ENCODE data around the gene LORICRIN.

Gene LORICRIN

GRCh38 chr1:153231363-153231762 is 28.1 kb upstream of the LORICRIN start:
- ChIA-PET POLR2A (no interaction called here), CTCF (no interaction called here)
- DNase-seq (ENCODE audit: extremely low spot score): no peak

GRCh38 chr1:153231785-153232184 is 27.7 kb upstream of the LORICRIN start:
- no peak for DNase-seq (ENCODE audit: extremely low spot score)
- CTCF ChIA-PET: no interaction called here
- POLR2A ChIA-PET: no interaction called here
- TF ChIP-seq ZNF384 (IDR thresholded peaks at IDR 0.05): no peak
- no peak for TF ChIP-seq FOXK2 (IDR thresholded peaks at IDR 0.05)

More at GRCh38 chr1:153231363-153231762, 28.1 kb upstream of the LORICRIN start:
- TF ChIP-seq ARNT (IDR thresholded peaks at IDR 0.05) (no peak), BHLHE40 (IDR thresholded peaks at IDR 0.05; ENCODE audit: borderline replicate concordance) (no peak), ZNF384 (IDR thresholded peaks at IDR 0.05) (no peak), L3MBTL2 (conservative IDR thresholded peaks at IDR 0.05) (no peak), SP1 (IDR thresholded peaks at IDR 0.05) (no peak), FOXM1 (IDR thresholded peaks at IDR 0.05; ENCODE audit: borderline replicate concordance) (no peak), CTBP1 (IDR thresholded peaks at IDR 0.05; ENCODE audit: borderline replicate concordance) (no peak), LEF1 (IDR thresholded peaks at IDR 0.05; ENCODE audit: borderline replicate concordance) (no peak)
- TF ChIP-seq, protein P1, sequence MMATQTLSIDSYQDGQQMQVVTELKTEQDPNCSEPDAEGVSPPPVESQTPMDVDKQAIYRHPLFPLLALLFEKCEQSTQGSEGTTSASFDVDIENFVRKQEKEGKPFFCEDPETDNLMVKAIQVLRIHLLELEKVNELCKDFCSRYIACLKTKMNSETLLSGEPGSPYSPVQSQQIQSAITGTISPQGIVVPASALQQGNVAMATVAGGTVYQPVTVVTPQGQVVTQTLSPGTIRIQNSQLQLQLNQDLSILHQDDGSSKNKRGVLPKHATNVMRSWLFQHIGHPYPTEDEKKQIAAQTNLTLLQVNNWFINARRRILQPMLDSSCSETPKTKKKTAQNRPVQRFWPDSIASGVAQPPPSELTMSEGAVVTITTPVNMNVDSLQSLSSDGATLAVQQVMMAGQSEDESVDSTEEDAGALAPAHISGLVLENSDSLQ (IDR thresholded peaks at IDR 0.05): no peak

DNA sequence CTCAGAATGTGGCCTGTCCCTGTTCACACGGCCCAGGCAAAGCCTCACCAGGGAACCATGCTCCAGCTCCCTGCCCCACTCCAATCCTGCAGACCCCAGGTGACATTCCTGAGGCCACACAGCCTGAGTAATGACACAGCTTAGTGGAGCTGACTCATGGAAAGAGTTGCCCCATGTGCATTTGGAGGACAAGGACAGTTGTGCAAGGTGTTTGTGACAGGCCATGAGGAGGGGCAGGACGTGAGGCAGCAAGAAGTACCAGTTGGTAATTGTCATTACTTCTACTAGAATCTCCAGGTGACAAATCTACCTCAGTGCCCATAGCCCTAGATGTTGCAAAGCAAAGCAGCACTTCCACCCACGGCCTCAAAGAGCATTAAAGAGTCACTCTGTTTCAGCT is 26.9 kb upstream of the LORICRIN start:
- POLR2A ChIA-PET: no interaction called here
- no peak for DNase-seq (ENCODE audit: extremely low spot score)
- CTCF ChIA-PET: interaction anchor here (1.3 to 1.5 kb wide), 2 partner anchors 9 to 39 kb away, joined by 4 to 5 read pairs; no protein-coding TSS in a partner anchor
- TF ChIP-seq SUZ12 (IDR thresholded peaks at IDR 0.05): no peak
- no peak for TF ChIP-seq NFRKB (IDR thresholded peaks at IDR 0.05)
- TF ChIP-seq, protein P1 (IDR thresholded peaks at IDR 0.05): no peak
- no peak for TF ChIP-seq ELF4 (IDR thresholded peaks at IDR 0.05)
- TF ChIP-seq SP1 (IDR thresholded peaks at IDR 0.05): no peak
- no peak for TF ChIP-seq HDGF (IDR thresholded peaks at IDR 0.05; ENCODE audit: borderline replicate concordance)
- TF ChIP-seq FOXA1 (IDR thresholded peaks at IDR 0.05): no peak
- TF ChIP-seq LEF1 (IDR thresholded peaks at IDR 0.05; ENCODE audit: borderline replicate concordance): no peak
- TF ChIP-seq CTBP1 (IDR thresholded peaks at IDR 0.05; ENCODE audit: borderline replicate concordance): no peak
- no peak for TF ChIP-seq ZNF384 (IDR thresholded peaks at IDR 0.05)
- TF ChIP-seq BHLHE40 (IDR thresholded peaks at IDR 0.05; ENCODE audit: borderline replicate concordance): no peak
- TF ChIP-seq L3MBTL2 (conservative IDR thresholded peaks at IDR 0.05): no peak
- no peak for TF ChIP-seq FOXM1 (IDR thresholded peaks at IDR 0.05; ENCODE audit: borderline replicate concordance)
- no peak for TF ChIP-seq FOXK2 (IDR thresholded peaks at IDR 0.05)
- TF ChIP-seq ARNT (IDR thresholded peaks at IDR 0.05): no peak

DNA sequence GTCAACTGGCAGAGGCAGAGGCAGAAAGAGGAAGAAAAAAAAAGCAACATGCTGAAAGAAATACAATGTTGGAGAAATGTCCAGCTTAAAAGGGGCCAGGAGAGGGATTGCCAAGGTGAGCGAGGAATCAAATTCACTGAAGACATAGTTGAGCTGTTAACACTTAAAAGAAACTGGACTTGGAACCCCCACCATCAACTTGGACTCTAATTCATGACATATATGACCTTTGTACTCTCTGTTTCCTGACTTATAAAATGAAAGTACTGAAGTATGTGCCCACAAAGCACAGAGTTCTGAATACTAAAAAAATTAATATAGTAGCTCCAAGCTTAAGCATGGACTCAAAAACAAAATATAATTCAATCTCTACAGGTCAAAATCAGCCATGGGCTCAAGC is 26.0 kb upstream of the LORICRIN start:
- TF ChIP-seq TARDBP (IDR thresholded peaks at IDR 0.05) (no peak), FOXK2 (IDR thresholded peaks at IDR 0.05) (no peak), CTBP1 (IDR thresholded peaks at IDR 0.05; ENCODE audit: borderline replicate concordance) (no peak), NFRKB (IDR thresholded peaks at IDR 0.05) (no peak), FOXA1 (IDR thresholded peaks at IDR 0.05) (no peak), ZNF384 (IDR thresholded peaks at IDR 0.05) (no peak), SP1 (IDR thresholded peaks at IDR 0.05) (no peak), FOXM1 (IDR thresholded peaks at IDR 0.05; ENCODE audit: borderline replicate concordance) (no peak)
- TF ChIP-seq, protein P1 (IDR thresholded peaks at IDR 0.05): no peak
- ChIA-PET CTCF (interaction anchor here (1.1 to 1.5 kb wide), 3 partner anchors 10 to 120 kb away, joined by 3 to 5 read pairs (median 4); no protein-coding TSS in a partner anchor), POLR2A (no interaction called here)
- no peak for DNase-seq (ENCODE audit: extremely low spot score)

DNA sequence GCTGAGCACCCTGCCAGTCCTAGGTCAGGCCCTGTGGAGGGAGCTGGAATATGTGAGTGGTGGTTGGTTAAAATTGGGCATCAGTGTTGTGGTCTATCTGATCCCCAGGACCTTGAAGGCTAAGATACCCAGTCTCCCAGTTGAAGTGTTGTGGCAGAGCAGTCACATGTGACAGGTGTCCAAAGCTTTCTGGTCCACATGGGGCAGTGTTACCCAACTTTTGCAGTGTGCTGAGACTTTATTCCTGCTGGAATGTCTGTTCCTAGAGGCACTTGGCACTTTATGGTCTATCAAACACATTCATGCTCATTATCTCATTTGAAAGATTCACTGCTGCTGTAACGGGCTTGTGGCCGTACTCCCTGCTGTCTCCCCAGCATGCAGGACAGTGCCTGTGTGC is 21.0 kb upstream of the LORICRIN start:
- TF ChIP-seq NFRKB (IDR thresholded peaks at IDR 0.05) (no peak), L3MBTL2 (conservative IDR thresholded peaks at IDR 0.05) (no peak), HDGF (IDR thresholded peaks at IDR 0.05; ENCODE audit: borderline replicate concordance) (no peak), ZNF384 (IDR thresholded peaks at IDR 0.05) (no peak), SP1 (IDR thresholded peaks at IDR 0.05) (no peak), FOXK2 (IDR thresholded peaks at IDR 0.05) (no peak), CTBP1 (IDR thresholded peaks at IDR 0.05; ENCODE audit: borderline replicate concordance) (no peak), TARDBP (IDR thresholded peaks at IDR 0.05) (no peak), FOXM1 (IDR thresholded peaks at IDR 0.05; ENCODE audit: borderline replicate concordance) (no peak), LEF1 (IDR thresholded peaks at IDR 0.05; ENCODE audit: borderline replicate concordance) (no peak), ARNT (IDR thresholded peaks at IDR 0.05) (no peak), ELF4 (IDR thresholded peaks at IDR 0.05) (no peak), FOXA1 (IDR thresholded peaks at IDR 0.05) (no peak), SUZ12 (IDR thresholded peaks at IDR 0.05) (no peak), BHLHE40 (IDR thresholded peaks at IDR 0.05; ENCODE audit: borderline replicate concordance) (no peak)
- TF ChIP-seq, protein P1 (IDR thresholded peaks at IDR 0.05): no peak
- ChIA-PET POLR2A (interaction anchor here (0.6 kb wide), 1 partner anchor 10 kb away, joined by 3 read pairs; no protein-coding TSS in a partner anchor), CTCF (interaction anchor here (0.6 to 0.7 kb wide), 2 partner anchors 312 to 585 kb away, joined by 3 read pairs; no protein-coding TSS in a partner anchor)
- DNase-seq (ENCODE audit: extremely low spot score): peak; percentile 54

DNA sequence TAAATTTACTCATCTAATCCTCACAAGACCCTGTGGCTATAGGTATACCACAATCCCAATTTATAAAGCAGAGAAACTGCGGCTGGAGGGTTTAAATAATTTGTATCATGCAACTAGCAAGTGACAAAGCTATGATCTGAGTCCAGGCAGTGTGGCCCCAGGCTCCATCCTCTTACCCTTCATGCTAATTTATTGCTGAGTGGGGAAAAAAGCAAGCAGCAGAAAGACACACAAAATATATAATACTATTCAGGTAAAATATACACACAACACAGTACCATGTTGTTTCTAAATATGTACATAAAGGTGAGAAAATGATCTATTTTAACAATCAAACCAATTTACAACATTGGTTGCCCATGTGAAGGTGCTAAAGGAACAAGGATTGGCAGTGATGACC is 17.3 kb upstream of the LORICRIN start:
- no peak for DNase-seq (ENCODE audit: extremely low spot score)
- ChIA-PET CTCF (interaction anchor here (1.2 kb wide), 1 partner anchor 46 kb away, joined by 4 read pairs; no protein-coding TSS in a partner anchor), POLR2A (no interaction called here)
- TF ChIP-seq FOXM1 (IDR thresholded peaks at IDR 0.05; ENCODE audit: borderline replicate concordance) (no peak), SUZ12 (IDR thresholded peaks at IDR 0.05) (no peak), LEF1 (IDR thresholded peaks at IDR 0.05; ENCODE audit: borderline replicate concordance) (no peak), SP1 (IDR thresholded peaks at IDR 0.05) (no peak), TARDBP (IDR thresholded peaks at IDR 0.05) (no peak), FOXK2 (IDR thresholded peaks at IDR 0.05) (no peak), FOXA1 (IDR thresholded peaks at IDR 0.05) (no peak), BHLHE40 (IDR thresholded peaks at IDR 0.05; ENCODE audit: borderline replicate concordance) (no peak), ELF4 (IDR thresholded peaks at IDR 0.05) (no peak), HDGF (IDR thresholded peaks at IDR 0.05; ENCODE audit: borderline replicate concordance) (no peak), CTBP1 (IDR thresholded peaks at IDR 0.05; ENCODE audit: borderline replicate concordance) (no peak), ARNT (IDR thresholded peaks at IDR 0.05) (no peak)
